DND-41 (cell line): ENCODE measurements around the gene PNPT1.

Experiments
- EZH2 ChIP-seq: IDR thresholded peaks from 3 replicates; pipeline ENCODE4 v1.6.1; 2012; ENCODE audit warnings: borderline replicate concordance, low read depth, mild to moderate bottlenecking, moderate library complexity, low read length, inconsistent platforms; ENCODE audit not compliant: severe bottlenecking
- TF ChIP-seq, protein P1 (sequence below): IDR thresholded peaks from 2 replicates; pipeline ENCODE4 v1.5.1; 2012; ENCODE audit warnings: borderline replicate concordance, low read length, moderate library complexity, mild to moderate bottlenecking; ENCODE audit not compliant: poor library complexity, severe bottlenecking; ENCODE audit errors: extremely low read depth

DNA sequence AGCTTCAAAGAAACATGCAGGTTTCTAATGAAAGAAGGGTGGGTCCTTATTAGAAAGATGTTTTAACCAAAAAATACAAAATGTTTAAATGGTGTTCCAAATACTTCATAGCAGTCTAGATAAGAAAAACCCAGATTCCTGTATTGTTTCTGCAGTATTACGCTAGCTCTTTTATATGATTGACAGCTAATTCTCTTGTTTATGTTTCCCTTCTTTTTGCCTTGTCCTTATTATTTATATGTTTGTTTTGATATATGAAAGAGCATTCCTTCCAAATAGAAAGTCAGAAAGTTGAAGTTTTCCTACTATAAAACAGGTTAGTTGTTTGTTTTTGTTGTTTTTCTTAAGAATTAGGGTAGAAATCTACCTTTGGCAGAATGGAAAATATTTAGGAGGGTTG, 41.1 kb upstream of the PNPT1 start:
- TF ChIP-seq, protein P1, sequence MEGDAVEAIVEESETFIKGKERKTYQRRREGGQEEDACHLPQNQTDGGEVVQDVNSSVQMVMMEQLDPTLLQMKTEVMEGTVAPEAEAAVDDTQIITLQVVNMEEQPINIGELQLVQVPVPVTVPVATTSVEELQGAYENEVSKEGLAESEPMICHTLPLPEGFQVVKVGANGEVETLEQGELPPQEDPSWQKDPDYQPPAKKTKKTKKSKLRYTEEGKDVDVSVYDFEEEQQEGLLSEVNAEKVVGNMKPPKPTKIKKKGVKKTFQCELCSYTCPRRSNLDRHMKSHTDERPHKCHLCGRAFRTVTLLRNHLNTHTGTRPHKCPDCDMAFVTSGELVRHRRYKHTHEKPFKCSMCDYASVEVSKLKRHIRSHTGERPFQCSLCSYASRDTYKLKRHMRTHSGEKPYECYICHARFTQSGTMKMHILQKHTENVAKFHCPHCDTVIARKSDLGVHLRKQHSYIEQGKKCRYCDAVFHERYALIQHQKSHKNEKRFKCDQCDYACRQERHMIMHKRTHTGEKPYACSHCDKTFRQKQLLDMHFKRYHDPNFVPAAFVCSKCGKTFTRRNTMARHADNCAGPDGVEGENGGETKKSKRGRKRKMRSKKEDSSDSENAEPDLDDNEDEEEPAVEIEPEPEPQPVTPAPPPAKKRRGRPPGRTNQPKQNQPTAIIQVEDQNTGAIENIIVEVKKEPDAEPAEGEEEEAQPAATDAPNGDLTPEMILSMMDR: no peak
- TF ChIP-seq EZH2: no peak
